HepG2 (cell line): ENCODE results near the gene MOGAT3. TPM values are rescaled to one million over a fixed set of nuclear protein-coding genes. Genes with fewer than 3 reads are reported as not detected.
A peak's percentile ranks its signal among the peaks of the same experiment; 100 is the strongest.

Experiments used
- BCL3 ChIP-seq: sonication (generic); formaldehyde crosslinking; IDR thresholded peaks from 2 replicates; pipeline ENCODE4 v1.5.1; 2020; ENCODE audit warnings: mild to moderate bottlenecking, missing genetic modification reagents, moderate library complexity
- MEIS2 ChIP-seq: sonication (generic); formaldehyde crosslinking; IDR thresholded peaks from 2 replicates; pipeline ENCODE4 v1.9.0; 2021; ENCODE audit warnings: mild to moderate bottlenecking, missing genetic modification reagents
- NCOA1 ChIP-seq: sonication (generic); formaldehyde crosslinking; IDR thresholded peaks from 2 replicates; pipeline ENCODE4 v1.9.0; 2021; ENCODE audit warnings: missing genetic modification reagents
- RBFOX2 ChIP-seq: fragments of 200-400 bp; formaldehyde crosslinking; IDR thresholded peaks from 2 replicates; pipeline ENCODE4 v1.6.1; 2017; ENCODE audit warnings: low read depth, mild to moderate bottlenecking, low read length
- SETDB1 ChIP-seq: sonication (generic); formaldehyde crosslinking; IDR thresholded peaks from 2 replicates; pipeline ENCODE4 v1.5.1; 2020; ENCODE audit warnings: missing genetic modification reagents, mild to moderate bottlenecking, borderline replicate concordance
- WIZ ChIP-seq: sonication (generic); formaldehyde crosslinking; IDR thresholded peaks from 2 replicates; pipeline ENCODE4 v1.5.1; 2020; ENCODE audit warnings: mild to moderate bottlenecking, missing genetic modification reagents
- ZNF33B ChIP-seq: sonication (generic); formaldehyde crosslinking; IDR thresholded peaks from 2 replicates; pipeline ENCODE4 v1.5.1; 2020; ENCODE audit warnings: mild to moderate bottlenecking, missing genetic modification reagents
- ZSCAN31 ChIP-seq: sonication (generic); formaldehyde crosslinking; IDR thresholded peaks from 2 replicates; pipeline ENCODE4 v1.5.0; 2020; ENCODE audit warnings: low read depth, mild to moderate bottlenecking, missing genetic modification reagents
- polyA plus RNA-seq, 8 experiments: library from polyadenylated mRNA; depleted of rRNA in 3 of 8; stranded (reverse) in 7 of 8; unstranded in 1 of 8; fragments of >200 nt; fragmentation: Illumina TruSeq in 4 of 8; extraction: Trizol in 4 of 8; gene quantifications; 2 replicates each; pipeline versions ENCODE4 v1.2.1 to v1.2.3, GENCODE V29; 2011 to 2016; ENCODE audit warnings: low read depth in 4 of 8, missing spikeins in 1 of 8, mixed read lengths in 1 of 8; ENCODE audit not compliant: insufficient read depth in 1 of 8
- total RNA-seq, 5 experiments: library from RNA; depleted of rRNA; stranded (reverse); fragments of >200 nt; fragmentation: Illumina TruSeq; extraction: Trizol; gene quantifications; 2 replicates each; pipeline ENCODE4 v1.2.3, GENCODE V29; 2016; ENCODE audit warnings: low read depth in 1 of 5
- TF ChIP-seq, protein P1 (sequence below): sonication (generic); formaldehyde crosslinking; IDR thresholded peaks from 2 replicates; pipeline ENCODE4 v1.4.0; 2020; ENCODE audit warnings: mild to moderate bottlenecking, missing genetic modification reagents
- TF ChIP-seq, protein P2 (sequence below), 2 experiments: fragments of 450-650 bp in 1 of 2; sonication (generic) in 1 of 2; formaldehyde crosslinking in 1 of 2; IDR thresholded peaks; 2 replicates each; pipeline versions ENCODE4 v1.6.1 to v1.8.0; 2016 to 2022; ENCODE audit warnings: antibody characterized with exemption in 1 of 2, mild to moderate bottlenecking in 1 of 2, missing genetic modification reagents in 1 of 2
- TF ChIP-seq, protein P3 (sequence below): sonication (generic); formaldehyde crosslinking; IDR thresholded peaks from 2 replicates; pipeline ENCODE4 v1.5.0; 2020; ENCODE audit warnings: mild to moderate bottlenecking, missing genetic modification reagents

MOGAT3 gene
- total and polyA plus RNA-seq, 2 of the 13 experiments (the other 11 are each of a cell fraction or from before 2014, with no cell fraction given) = 22.5 to 30.5 TPM

DNA sequence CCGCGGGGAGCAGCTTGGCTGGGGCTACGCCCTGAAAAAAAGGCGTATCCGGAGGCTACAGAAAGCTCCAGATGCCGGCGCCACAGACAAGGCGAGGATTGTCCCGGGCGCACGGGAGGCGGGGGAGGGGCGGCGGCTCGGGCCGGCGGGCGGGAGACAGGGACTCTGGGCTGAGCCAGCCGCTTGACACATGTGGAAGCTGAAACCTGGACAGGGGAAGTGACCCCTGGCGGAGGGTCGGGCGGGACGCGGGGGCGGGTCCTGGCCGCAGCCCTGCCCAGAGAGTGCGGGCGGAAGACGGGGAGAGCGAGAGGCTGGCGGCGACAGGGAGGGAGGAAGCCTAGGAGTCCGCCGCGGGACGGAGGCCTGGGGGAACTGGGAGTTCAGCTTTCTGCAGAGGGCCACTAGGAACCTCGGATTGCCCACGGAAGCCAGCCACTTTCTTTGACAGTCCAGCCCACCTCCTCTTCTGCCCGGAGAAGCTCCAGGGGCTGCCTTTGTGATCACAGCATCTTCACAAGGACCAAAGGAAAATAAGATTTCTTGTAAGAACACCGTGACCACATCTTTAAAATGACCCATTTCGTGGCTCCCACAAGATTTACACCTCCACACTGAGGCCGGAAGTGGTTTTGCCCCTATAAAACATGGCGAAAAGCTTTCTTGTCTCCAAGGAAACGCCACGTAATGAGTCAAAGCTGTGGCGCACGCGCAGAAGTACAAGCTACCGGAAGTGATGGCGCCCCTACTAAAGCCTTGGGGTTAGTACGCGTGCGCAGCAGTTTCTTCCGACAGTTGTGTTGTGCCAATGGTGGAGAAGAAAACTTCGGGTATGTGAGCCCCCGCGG is 16.8 kb upstream of the MOGAT3 start, which contains the start of the genes PLOD3 and ZNHIT1 (continued):
- TF ChIP-seq, protein P1, sequence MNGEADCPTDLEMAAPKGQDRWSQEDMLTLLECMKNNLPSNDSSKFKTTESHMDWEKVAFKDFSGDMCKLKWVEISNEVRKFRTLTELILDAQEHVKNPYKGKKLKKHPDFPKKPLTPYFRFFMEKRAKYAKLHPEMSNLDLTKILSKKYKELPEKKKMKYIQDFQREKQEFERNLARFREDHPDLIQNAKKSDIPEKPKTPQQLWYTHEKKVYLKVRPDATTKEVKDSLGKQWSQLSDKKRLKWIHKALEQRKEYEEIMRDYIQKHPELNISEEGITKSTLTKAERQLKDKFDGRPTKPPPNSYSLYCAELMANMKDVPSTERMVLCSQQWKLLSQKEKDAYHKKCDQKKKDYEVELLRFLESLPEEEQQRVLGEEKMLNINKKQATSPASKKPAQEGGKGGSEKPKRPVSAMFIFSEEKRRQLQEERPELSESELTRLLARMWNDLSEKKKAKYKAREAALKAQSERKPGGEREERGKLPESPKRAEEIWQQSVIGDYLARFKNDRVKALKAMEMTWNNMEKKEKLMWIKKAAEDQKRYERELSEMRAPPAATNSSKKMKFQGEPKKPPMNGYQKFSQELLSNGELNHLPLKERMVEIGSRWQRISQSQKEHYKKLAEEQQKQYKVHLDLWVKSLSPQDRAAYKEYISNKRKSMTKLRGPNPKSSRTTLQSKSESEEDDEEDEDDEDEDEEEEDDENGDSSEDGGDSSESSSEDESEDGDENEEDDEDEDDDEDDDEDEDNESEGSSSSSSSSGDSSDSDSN (CRISPR knock-in tag) = peak; percentile 94
- TF ChIP-seq, protein P2, sequence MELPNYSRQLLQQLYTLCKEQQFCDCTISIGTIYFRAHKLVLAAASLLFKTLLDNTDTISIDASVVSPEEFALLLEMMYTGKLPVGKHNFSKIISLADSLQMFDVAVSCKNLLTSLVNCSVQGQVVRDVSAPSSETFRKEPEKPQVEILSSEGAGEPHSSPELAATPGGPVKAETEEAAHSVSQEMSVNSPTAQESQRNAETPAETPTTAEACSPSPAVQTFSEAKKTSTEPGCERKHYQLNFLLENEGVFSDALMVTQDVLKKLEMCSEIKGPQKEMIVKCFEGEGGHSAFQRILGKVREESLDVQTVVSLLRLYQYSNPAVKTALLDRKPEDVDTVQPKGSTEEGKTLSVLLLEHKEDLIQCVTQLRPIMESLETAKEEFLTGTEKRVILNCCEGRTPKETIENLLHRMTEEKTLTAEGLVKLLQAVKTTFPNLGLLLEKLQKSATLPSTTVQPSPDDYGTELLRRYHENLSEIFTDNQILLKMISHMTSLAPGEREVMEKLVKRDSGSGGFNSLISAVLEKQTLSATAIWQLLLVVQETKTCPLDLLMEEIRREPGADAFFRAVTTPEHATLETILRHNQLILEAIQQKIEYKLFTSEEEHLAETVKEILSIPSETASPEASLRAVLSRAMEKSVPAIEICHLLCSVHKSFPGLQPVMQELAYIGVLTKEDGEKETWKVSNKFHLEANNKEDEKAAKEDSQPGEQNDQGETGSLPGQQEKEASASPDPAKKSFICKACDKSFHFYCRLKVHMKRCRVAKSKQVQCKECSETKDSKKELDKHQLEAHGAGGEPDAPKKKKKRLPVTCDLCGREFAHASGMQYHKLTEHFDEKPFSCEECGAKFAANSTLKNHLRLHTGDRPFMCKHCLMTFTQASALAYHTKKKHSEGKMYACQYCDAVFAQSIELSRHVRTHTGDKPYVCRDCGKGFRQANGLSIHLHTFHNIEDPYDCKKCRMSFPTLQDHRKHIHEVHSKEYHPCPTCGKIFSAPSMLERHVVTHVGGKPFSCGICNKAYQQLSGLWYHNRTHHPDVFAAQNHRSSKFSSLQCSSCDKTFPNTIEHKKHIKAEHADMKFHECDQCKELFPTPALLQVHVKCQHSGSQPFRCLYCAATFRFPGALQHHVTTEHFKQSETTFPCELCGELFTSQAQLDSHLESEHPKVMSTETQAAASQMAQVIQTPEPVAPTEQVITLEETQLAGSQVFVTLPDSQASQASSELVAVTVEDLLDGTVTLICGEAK (IDR thresholded peaks at IDR 0.05) = peak; percentile 65
- TF ChIP-seq, protein P2 (CRISPR knock-in tag; IDR thresholded peaks at IDR 0.05) = no peak
- TF ChIP-seq ZNF33B (CRISPR knock-in tag) (no peak), RBFOX2 (peak; percentile 85), NCOA1 (CRISPR knock-in tag) (0 out of 2 replicates have a peak, but pooled peaks have one; percentile 60), BCL3 (no peak), MEIS2 (CRISPR knock-in tag) (peak; percentile 68; the same call in 1 of the 2 replicates), WIZ (CRISPR knock-in tag) (no peak), SETDB1 (CRISPR knock-in tag) (no peak), ZSCAN31 (peak; percentile 9; the same call in 1 of the 2 replicates)
- TF ChIP-seq, protein P3, sequence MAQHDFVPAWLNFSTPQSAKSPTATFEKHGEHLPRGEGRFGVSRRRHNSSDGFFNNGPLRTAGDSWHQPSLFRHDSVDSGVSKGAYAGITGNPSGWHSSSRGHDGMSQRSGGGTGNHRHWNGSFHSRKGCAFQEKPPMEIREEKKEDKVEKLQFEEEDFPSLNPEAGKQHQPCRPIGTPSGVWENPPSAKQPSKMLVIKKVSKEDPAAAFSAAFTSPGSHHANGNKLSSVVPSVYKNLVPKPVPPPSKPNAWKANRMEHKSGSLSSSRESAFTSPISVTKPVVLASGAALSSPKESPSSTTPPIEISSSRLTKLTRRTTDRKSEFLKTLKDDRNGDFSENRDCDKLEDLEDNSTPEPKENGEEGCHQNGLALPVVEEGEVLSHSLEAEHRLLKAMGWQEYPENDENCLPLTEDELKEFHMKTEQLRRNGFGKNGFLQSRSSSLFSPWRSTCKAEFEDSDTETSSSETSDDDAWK (CRISPR knock-in tag) = no peak
